BJ (cell line): ENCODE results near the gene PREPL. TPM values are rescaled to one million over a fixed set of nuclear protein-coding genes. Genes with fewer than 3 reads are reported as not detected.

Source experiments
- CTCF ChIA-PET: fragments of 350-600 bp; formaldehyde crosslinking; extraction: SDS; loops from one replicate; lab custom pipeline; 2021; ENCODE audit warnings: antibody characterized with exemption, inconsistent platforms; lab: Yijun Ruan, JAX
- POLR2A ChIA-PET: fragments of 300-600 bp; sonication (Branson Sonifier 250); formaldehyde crosslinking; extraction: SDS; loops from one replicate; lab custom pipeline; 2021; ENCODE audit warnings: antibody characterized with exemption; lab: Charles Lee
- DNase-seq: peaks from one replicate; pipeline ENCODE4 v3.0.0-alpha.2; 2011; ENCODE audit warnings: low read depth
- H3K27me3 ChIP-seq: 2 replicates; pipeline ENCODE4 v1.6.0; 2011; ENCODE audit warnings: low read length; ENCODE audit not compliant: control insufficient read depth, insufficient read depth
- H3K36me3 ChIP-seq: 2 replicates; pipeline ENCODE4 v1.5.1; 2011; ENCODE audit warnings: low read length; ENCODE audit not compliant: control insufficient read depth, insufficient read depth
- H3K4me3 ChIP-seq: 2 replicates; pipeline ENCODE4 v1.5.1; 2011; ENCODE audit warnings: low read depth, mild to moderate bottlenecking, control low read depth, low read length
- CTCF ChIP-seq: IDR thresholded peaks from 2 replicates; pipeline ENCODE4 v1.5.1; 2011; ENCODE audit warnings: low read depth, mild to moderate bottlenecking, control low read depth, inconsistent platforms, low read length, moderate library complexity; ENCODE audit not compliant: insufficient read depth
- polyA plus RNA-seq: library from polyadenylated mRNA; depleted of rRNA; stranded (reverse); fragments of >200 nt; gene quantifications from 2 replicates; pipeline ENCODE4 v1.2.3, GENCODE V29; 2011

PREPL gene
- polyA plus RNA-seq, 1 experiment: 18.4 TPM

GRCh38 chr2:44369392-44369791, 8.1 kb upstream of the PREPL start:
- H3K27me3 ChIP-seq: no peaks in the 10 kb centered on the region
- ChIA-PET POLR2A (no interaction called here), CTCF (interaction anchor here (1.1 kb wide), 1 partner anchor 21 kb away, joined by 3 read pairs; no protein-coding TSS in a partner anchor)
- no peak for TF ChIP-seq CTCF
- no peak overlapping the region for H3K4me3 ChIP-seq
- DNase-seq: no peak
- no peaks in the 10 kb centered on the region for H3K36me3 ChIP-seq

GRCh38 chr2:44367591-44367990, 6.3 kb upstream of the PREPL start:
- CTCF ChIA-PET: no interaction called here
- no peak for TF ChIP-seq CTCF

GRCh38 chr2:44364604-44365003, 3.3 kb upstream of the PREPL start:
- Histone ChIP-seq H3K27me3 (no peaks in the 10 kb centered on the region), H3K4me3 (no peak overlapping the region), H3K36me3 (no peaks in the 10 kb centered on the region)
- ChIA-PET CTCF (interaction anchor here (1.0 kb wide), 1 partner anchor 28 kb away, joined by 4 read pairs; no protein-coding TSS in a partner anchor), POLR2A (no interaction called here)
- TF ChIP-seq CTCF: no peak
- no peak for DNase-seq

More at GRCh38 chr2:44367591-44367990, 6.3 kb upstream of the PREPL start:
- no peaks in the 10 kb centered on the region for H3K36me3 ChIP-seq
- no peak for DNase-seq
- no peaks in the 10 kb centered on the region for H3K27me3 ChIP-seq
- POLR2A ChIA-PET: no interaction called here
- no peak overlapping the region for H3K4me3 ChIP-seq

DNA sequence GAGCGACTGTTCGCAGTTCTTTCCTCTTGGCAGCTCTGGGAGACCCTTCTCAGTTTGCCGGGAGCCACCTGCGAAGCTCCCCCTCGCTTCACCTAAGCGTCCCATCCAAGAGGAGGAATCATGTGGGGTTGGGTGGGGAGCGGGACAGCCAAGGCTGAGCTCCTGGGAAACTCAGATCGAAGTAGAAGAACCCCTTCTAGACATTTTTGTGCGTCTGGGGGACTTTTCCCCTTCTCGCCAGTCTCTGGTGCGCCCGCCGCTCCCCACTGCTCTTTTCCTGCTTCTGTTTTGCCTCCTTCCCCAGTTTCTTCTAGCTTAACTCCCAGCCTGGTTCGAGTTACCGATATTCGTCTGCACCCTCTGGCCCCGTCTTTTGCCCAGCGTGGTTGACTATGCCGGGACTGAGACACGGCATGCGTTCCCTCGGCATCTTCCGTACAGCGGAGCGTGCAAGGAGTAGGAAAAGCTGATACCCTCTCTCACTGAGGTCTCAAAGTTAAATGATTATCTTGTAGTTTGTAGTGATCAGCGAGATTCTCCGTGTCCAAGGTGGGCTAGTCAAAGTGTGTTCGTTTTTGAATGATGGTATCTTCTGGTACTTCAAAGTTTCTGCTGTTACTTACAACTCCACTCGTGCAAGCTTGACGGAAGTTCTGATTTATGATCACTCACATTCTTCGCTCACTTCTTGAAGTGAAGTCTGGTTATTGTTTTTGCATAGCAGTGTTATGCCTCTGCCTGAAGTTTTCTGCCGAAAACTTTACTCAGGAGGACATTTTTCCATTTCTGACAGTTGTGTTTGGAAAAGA, 1.1 kb upstream of the PREPL start:
- ChIA-PET CTCF (interaction anchor here (1.0 to 1.8 kb wide), 4 partner anchors 15 to 275 kb away, joined by 3 to 9 read pairs (median 3); no protein-coding TSS in a partner anchor), POLR2A (interaction anchor here (0.6 kb wide), 1 partner anchor 8 kb away, joined by 5 read pairs; no protein-coding TSS in a partner anchor)
- H3K36me3 ChIP-seq: no peaks in the 10 kb centered on the region
- no peak for TF ChIP-seq CTCF
- DNase-seq: no peak
- H3K27me3 ChIP-seq: no peaks in the 10 kb centered on the region
- peak overlapping the region; percentile 75 for H3K4me3 ChIP-seq

DNA sequence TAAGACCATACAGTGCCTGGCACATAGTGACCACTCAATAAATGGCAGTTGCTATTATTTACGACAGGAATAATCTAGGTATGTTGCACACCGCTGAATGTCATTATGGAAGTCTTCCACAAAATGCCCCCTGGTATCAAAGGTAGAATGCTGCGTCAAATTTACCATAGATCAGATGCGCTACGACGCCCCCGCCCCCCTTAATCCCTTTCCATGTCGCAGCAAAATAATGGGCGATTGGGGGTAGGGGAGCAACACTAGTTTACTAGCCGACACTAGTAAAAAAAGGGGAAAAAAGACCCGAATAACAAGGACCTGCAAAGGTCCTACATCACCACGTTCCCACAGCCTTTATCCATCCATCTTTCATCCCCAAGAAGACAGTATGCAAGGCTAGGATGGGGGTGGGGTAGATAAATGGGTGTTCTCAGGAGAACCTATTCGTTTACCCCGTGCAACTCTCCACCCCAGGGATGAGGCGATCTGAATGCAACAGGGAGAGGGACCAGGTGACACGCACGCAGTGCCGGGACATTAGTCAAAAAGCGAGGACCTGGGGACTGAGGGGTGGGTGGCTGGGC, 455 bp downstream of the PREPL start:
- ChIA-PET POLR2A (interaction anchor here (1.0 kb wide), 1 partner anchor 10 kb away, joined by 3 read pairs; no protein-coding TSS in a partner anchor), CTCF (no interaction called here)
- DNase-seq: no peak
- Histone ChIP-seq H3K36me3 (no peaks in the 10 kb centered on the region; the same call in 1 of the 2 replicates), H3K27me3 (no peaks in the 10 kb centered on the region), H3K4me3 (peak overlapping the region; percentile 75)
- no peak for TF ChIP-seq CTCF
